HepG2 (cell line): ENCODE data around the gene HDAC10. TPM values are rescaled to one million over a fixed set of nuclear protein-coding genes. Genes with fewer than 3 reads are reported as not detected.

ENCODE experiments used
- ARHGAP35 ChIP-seq: sonication (generic); formaldehyde crosslinking; IDR thresholded peaks from 2 replicates; pipeline ENCODE4 v1.9.0; 2022; ENCODE audit warnings: mild to moderate bottlenecking, inconsistent platforms, moderate library complexity, missing genetic modification reagents, borderline replicate concordance
- ARID3A ChIP-seq: IDR thresholded peaks from 2 replicates; pipeline ENCODE4 v1.6.1; 2012; ENCODE audit warnings: low read depth, low read length, improper control_type of control experiment
- ESRRA ChIP-seq: sonication (generic); formaldehyde crosslinking; IDR thresholded peaks from 2 replicates; pipeline ENCODE4 v1.5.1; 2020; ENCODE audit warnings: mild to moderate bottlenecking, low read depth, missing genetic modification reagents
- ETV5 ChIP-seq: IDR thresholded peaks from 2 replicates; pipeline ENCODE4 v1.6.1; 2018; ENCODE audit warnings: missing biosample characterization, missing genetic modification reagents, inconsistent platforms, borderline replicate concordance
- FIP1L1 ChIP-seq: fragments of 200-400 bp; formaldehyde crosslinking; IDR thresholded peaks from 2 replicates; pipeline ENCODE4 v1.6.1; 2018; ENCODE audit warnings: low read depth, mild to moderate bottlenecking, low read length, moderate library complexity, borderline replicate concordance; ENCODE audit not compliant: insufficient read depth
- FOSL2 ChIP-seq: sonication (generic); formaldehyde crosslinking; IDR thresholded peaks from 2 replicates; pipeline ENCODE4 v1.4.0; 2020; ENCODE audit warnings: missing genetic modification reagents
- KDM5B ChIP-seq: sonication (generic); formaldehyde crosslinking; IDR thresholded peaks from 2 replicates; pipeline ENCODE4 v1.4.0; 2020; ENCODE audit warnings: missing genetic modification reagents, mild to moderate bottlenecking, borderline replicate concordance
- RXRB ChIP-seq: IDR thresholded peaks from 2 replicates; pipeline ENCODE4 v1.6.1; 2016; ENCODE audit warnings: borderline replicate concordance, missing genetic modification reagents, missing compliant biosample characterization
- YEATS2 ChIP-seq: sonication (generic); formaldehyde crosslinking; IDR thresholded peaks from 2 replicates; pipeline ENCODE4 v1.4.0; 2020; ENCODE audit warnings: missing genetic modification reagents, borderline replicate concordance
- ZNF33A ChIP-seq: sonication (generic); formaldehyde crosslinking; IDR thresholded peaks from 2 replicates; pipeline ENCODE4 v1.5.1; 2020; ENCODE audit warnings: missing genetic modification reagents, mild to moderate bottlenecking, moderate library complexity, borderline replicate concordance
- ZNF383 ChIP-seq: sonication (generic); formaldehyde crosslinking; IDR thresholded peaks from 2 replicates; pipeline ENCODE4 v1.4.0; 2020; ENCODE audit warnings: missing genetic modification reagents, mild to moderate bottlenecking, borderline replicate concordance
- polyA plus RNA-seq, 8 experiments: library from polyadenylated mRNA; depleted of rRNA in 3 of 8; stranded (reverse) in 7 of 8; unstranded in 1 of 8; fragments of >200 nt; fragmentation: Illumina TruSeq in 4 of 8; extraction: Trizol in 4 of 8; gene quantifications; 2 replicates each; pipeline versions ENCODE4 v1.2.1 to v1.2.3, GENCODE V29; 2011 to 2016; ENCODE audit warnings: low read depth in 4 of 8, missing spikeins in 1 of 8, mixed read lengths in 1 of 8; ENCODE audit not compliant: insufficient read depth in 1 of 8
- total RNA-seq, 5 experiments: library from RNA; depleted of rRNA; stranded (reverse); fragments of >200 nt; fragmentation: Illumina TruSeq; extraction: Trizol; gene quantifications; 2 replicates each; pipeline ENCODE4 v1.2.3, GENCODE V29; 2016; ENCODE audit warnings: low read depth in 1 of 5
- TF ChIP-seq, protein P1 (sequence below): sonication (generic); formaldehyde crosslinking; IDR thresholded peaks from 2 replicates; pipeline ENCODE4 v1.5.1; 2020; ENCODE audit warnings: mild to moderate bottlenecking, missing genetic modification reagents, borderline replicate concordance
- TF ChIP-seq, protein P2 (sequence below): sonication (generic); formaldehyde crosslinking; IDR thresholded peaks from 2 replicates; pipeline ENCODE4 v1.8.0; 2022; ENCODE audit warnings: missing genetic modification reagents, mild to moderate bottlenecking, borderline replicate concordance
- TF ChIP-seq, protein P3 (sequence below): sonication (generic); formaldehyde crosslinking; IDR thresholded peaks from 2 replicates; pipeline ENCODE4 v1.8.0; 2022; ENCODE audit warnings: missing genetic modification reagents, low read depth, mild to moderate bottlenecking, borderline replicate concordance
- TF ChIP-seq, protein P4 (sequence below): sonication (generic); formaldehyde crosslinking; IDR thresholded peaks from 2 replicates; pipeline ENCODE4 v1.5.0; 2020; ENCODE audit warnings: mild to moderate bottlenecking, missing genetic modification reagents

HDAC10 gene
- total and polyA plus RNA-seq, 2 of the 13 experiments (the other 11 are each of a cell fraction or from before 2014, with no cell fraction given): 13.9 to 14.9 TPM

GRCh38 chr22:50293441-50294318 is 42.6 kb upstream of the HDAC10 start (continued):
- TF ChIP-seq, protein P1, sequence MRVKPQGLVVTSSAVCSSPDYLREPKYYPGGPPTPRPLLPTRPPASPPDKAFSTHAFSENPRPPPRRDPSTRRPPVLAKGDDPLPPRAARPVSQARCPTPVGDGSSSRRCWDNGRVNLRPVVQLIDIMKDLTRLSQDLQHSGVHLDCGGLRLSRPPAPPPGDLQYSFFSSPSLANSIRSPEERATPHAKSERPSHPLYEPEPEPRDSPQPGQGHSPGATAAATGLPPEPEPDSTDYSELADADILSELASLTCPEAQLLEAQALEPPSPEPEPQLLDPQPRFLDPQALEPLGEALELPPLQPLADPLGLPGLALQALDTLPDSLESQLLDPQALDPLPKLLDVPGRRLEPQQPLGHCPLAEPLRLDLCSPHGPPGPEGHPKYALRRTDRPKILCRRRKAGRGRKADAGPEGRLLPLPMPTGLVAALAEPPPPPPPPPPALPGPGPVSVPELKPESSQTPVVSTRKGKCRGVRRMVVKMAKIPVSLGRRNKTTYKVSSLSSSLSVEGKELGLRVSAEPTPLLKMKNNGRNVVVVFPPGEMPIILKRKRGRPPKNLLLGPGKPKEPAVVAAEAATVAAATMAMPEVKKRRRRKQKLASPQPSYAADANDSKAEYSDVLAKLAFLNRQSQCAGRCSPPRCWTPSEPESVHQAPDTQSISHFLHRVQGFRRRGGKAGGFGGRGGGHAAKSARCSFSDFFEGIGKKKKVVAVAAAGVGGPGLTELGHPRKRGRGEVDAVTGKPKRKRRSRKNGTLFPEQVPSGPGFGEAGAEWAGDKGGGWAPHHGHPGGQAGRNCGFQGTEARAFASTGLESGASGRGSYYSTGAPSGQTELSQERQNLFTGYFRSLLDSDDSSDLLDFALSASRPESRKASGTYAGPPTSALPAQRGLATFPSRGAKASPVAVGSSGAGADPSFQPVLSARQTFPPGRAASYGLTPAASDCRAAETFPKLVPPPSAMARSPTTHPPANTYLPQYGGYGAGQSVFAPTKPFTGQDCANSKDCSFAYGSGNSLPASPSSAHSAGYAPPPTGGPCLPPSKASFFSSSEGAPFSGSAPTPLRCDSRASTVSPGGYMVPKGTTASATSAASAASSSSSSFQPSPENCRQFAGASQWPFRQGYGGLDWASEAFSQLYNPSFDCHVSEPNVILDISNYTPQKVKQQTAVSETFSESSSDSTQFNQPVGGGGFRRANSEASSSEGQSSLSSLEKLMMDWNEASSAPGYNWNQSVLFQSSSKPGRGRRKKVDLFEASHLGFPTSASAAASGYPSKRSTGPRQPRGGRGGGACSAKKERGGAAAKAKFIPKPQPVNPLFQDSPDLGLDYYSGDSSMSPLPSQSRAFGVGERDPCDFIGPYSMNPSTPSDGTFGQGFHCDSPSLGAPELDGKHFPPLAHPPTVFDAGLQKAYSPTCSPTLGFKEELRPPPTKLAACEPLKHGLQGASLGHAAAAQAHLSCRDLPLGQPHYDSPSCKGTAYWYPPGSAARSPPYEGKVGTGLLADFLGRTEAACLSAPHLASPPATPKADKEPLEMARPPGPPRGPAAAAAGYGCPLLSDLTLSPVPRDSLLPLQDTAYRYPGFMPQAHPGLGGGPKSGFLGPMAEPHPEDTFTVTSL (CRISPR knock-in tag): no peak; the same call in none of the 2 replicates
- TF ChIP-seq FIP1L1 (no peak), ZNF383 (CRISPR knock-in tag) (0 out of 2 replicates have a peak, but pooled peaks have one; percentile 30), KDM5B (CRISPR knock-in tag) (peak; percentile 67; the same call in 1 of the 2 replicates), ETV5 (CRISPR knock-in tag) (peak; percentile 95), ZNF33A (CRISPR knock-in tag) (0 out of 2 replicates have a peak, but pooled peaks have one; percentile 61), ARHGAP35 (CRISPR knock-in tag) (no peak), FOSL2 (peak; percentile 62), ESRRA (CRISPR knock-in tag) (peak; percentile 74), YEATS2 (CRISPR knock-in tag) (peak; percentile 67; the same call in 1 of the 2 replicates), ARID3A (no peak), RXRB (peak; percentile 98)
- TF ChIP-seq, protein P2, sequence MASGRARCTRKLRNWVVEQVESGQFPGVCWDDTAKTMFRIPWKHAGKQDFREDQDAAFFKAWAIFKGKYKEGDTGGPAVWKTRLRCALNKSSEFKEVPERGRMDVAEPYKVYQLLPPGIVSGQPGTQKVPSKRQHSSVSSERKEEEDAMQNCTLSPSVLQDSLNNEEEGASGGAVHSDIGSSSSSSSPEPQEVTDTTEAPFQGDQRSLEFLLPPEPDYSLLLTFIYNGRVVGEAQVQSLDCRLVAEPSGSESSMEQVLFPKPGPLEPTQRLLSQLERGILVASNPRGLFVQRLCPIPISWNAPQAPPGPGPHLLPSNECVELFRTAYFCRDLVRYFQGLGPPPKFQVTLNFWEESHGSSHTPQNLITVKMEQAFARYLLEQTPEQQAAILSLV (CRISPR knock-in tag): no peak
- TF ChIP-seq, protein P3, sequence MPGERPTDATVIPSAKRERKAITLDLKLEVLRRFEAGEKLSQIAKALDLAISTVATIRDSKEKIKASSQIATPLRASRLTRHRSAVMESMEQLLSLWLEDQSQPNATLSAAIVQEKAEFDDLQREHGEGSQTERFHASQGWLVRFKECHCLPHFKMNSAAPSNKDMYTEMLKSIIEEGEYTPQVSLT: no peak
- TF ChIP-seq, protein P4, sequence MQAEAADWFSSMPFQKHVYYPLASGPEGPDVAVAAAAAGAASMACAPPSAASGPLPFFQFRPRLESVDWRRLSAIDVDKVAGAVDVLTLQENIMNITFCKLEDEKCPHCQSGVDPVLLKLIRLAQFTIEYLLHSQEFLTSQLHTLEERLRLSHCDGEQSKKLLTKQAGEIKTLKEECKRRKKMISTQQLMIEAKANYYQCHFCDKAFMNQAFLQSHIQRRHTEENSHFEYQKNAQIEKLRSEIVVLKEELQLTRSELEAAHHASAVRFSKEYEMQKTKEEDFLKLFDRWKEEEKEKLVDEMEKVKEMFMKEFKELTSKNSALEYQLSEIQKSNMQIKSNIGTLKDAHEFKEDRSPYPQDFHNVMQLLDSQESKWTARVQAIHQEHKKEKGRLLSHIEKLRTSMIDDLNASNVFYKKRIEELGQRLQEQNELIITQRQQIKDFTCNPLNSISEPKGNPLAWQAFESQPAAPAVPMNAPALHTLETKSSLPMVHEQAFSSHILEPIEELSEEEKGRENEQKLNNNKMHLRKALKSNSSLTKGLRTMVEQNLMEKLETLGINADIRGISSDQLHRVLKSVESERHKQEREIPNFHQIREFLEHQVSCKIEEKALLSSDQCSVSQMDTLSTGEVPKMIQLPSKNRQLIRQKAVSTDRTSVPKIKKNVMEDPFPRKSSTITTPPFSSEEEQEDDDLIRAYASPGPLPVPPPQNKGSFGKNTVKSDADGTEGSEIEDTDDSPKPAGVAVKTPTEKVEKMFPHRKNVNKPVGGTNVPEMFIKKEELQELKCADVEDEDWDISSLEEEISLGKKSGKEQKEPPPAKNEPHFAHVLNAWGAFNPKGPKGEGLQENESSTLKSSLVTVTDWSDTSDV (CRISPR knock-in tag): peak; percentile 65; the same call in 1 of the 2 replicates
